Endothelial cell of umbilical vein (primary cell): ENCODE measurements around the gene TM4SF4. TPM values are rescaled to one million over a fixed set of nuclear protein-coding genes. Genes with fewer than 3 reads are reported as not detected.

Source experiments
- BruUV-seq: library from RNA; stranded (reverse); fragments of 400-500 nt; replicated peaks from 2 replicates; lab custom pipeline; 2021; lab: Mats Ljungman, UMichigan
- CTCF ChIA-PET: fragments of 300-600, 350-600 bp; sonication (Branson Sonifier 250); formaldehyde crosslinking; loops from one replicate; lab custom pipeline; 2021; ENCODE audit warnings: antibody characterized with exemption, inconsistent platforms; lab: Charles Lee
- POLR2A ChIA-PET: fragments of 300-600, 350-600 bp; sonication (Branson Sonifier 250); formaldehyde crosslinking; loops from one replicate; lab custom pipeline; 2021; ENCODE audit warnings: antibody characterized with exemption, inconsistent platforms; lab: Charles Lee
- DNase-seq: peaks from one replicate; pipeline ENCODE4 v3.0.0-alpha.2; 2011; ENCODE audit warnings: low read depth, low spot score
- FAIRE-seq: peaks from 2 replicates; lab custom pipeline; 2011; peaks lifted over from hg19 to GRCh38; lab: Jason Lieb, UNC
- H2AFZ ChIP-seq: 2 replicates; pipeline ENCODE4 v1.6.0; 2012; ENCODE audit warnings: low read depth, low read length, control low read depth, inconsistent platforms
- H3K27ac ChIP-seq: 2 replicates; pipeline ENCODE4 v1.5.1; 2011; ENCODE audit warnings: low read depth, mild to moderate bottlenecking, control low read depth, low read length, moderate library complexity; ENCODE audit not compliant: insufficient read depth
- H3K27me3 ChIP-seq, 2 experiments: 2 replicates each; pipeline versions ENCODE4 v1.6.0 to v1.6.1; 2011; ENCODE audit warnings: low read length in 2 of 2, mixed read lengths in 1 of 2; ENCODE audit not compliant: control insufficient read depth in 2 of 2, insufficient read depth in 2 of 2
- H3K36me3 ChIP-seq, 2 experiments: 2 replicates in 1 of 2; 3 replicates in 1 of 2; pipeline ENCODE4 v1.5.1; 2011; ENCODE audit warnings: low read length in 2 of 2, mild to moderate bottlenecking in 1 of 2, moderate library complexity in 1 of 2; ENCODE audit not compliant: control insufficient read depth in 2 of 2, insufficient read depth in 2 of 2; ENCODE audit errors: extremely low read depth in 1 of 2
- H3K4me1 ChIP-seq: 3 replicates; pipeline ENCODE4 v1.5.1; 2011; ENCODE audit warnings: mild to moderate bottlenecking, low read length; ENCODE audit not compliant: control insufficient read depth, insufficient read depth; ENCODE audit errors: extremely low read depth
- H3K4me2 ChIP-seq: 2 replicates; pipeline ENCODE4 v1.6.1; 2011; ENCODE audit warnings: low read length, control low read depth, mixed read lengths; ENCODE audit not compliant: insufficient read depth
- H3K4me3 ChIP-seq, 3 experiments: fragments of 200-600 bp in 1 of 3; sonication (generic), shearing (Covaris generic) in 1 of 3; replicated peaks in 1 of 3; 2 replicates each; pipeline ENCODE4 v1.5.1; 2011 to 2016; ENCODE audit warnings: control low read depth in 3 of 3, low read length in 3 of 3, mild to moderate bottlenecking in 2 of 3, inconsistent platforms in 1 of 3, low read depth in 1 of 3, moderate library complexity in 1 of 3; ENCODE audit not compliant: insufficient read depth in 1 of 3
- H3K79me2 ChIP-seq: 2 replicates; pipeline ENCODE4 v1.6.0; 2012; ENCODE audit warnings: low read length, inconsistent platforms; ENCODE audit not compliant: control insufficient read depth, insufficient read depth
- H3K9ac ChIP-seq: replicated peaks from 2 replicates; pipeline ENCODE3; 2011; ENCODE audit warnings: low read length, control low read depth; ENCODE audit not compliant: insufficient read depth; ENCODE audit errors: extremely low read depth
- H3K9me1 ChIP-seq: replicated peaks from 3 replicates; pipeline ENCODE4 v1.6.0; 2011; ENCODE audit warnings: mild to moderate bottlenecking, low read length; ENCODE audit not compliant: control insufficient read depth, insufficient read depth; ENCODE audit errors: extremely low read depth
- H3K9me3 ChIP-seq: replicated peaks from 2 replicates; pipeline ENCODE4 v1.5.1; 2012; ENCODE audit warnings: low read length, inconsistent platforms; ENCODE audit not compliant: control insufficient read depth, insufficient read depth
- H4K20me1 ChIP-seq: replicated peaks from 2 replicates; pipeline ENCODE3; 2011; ENCODE audit warnings: mild to moderate bottlenecking, low read length; ENCODE audit not compliant: control insufficient read depth, insufficient read depth; ENCODE audit errors: extremely low read depth
- CTCF ChIP-seq, 2 donors: IDR thresholded peaks; 1 replicate in 1 of 2; 2 replicates in 1 of 2; pipeline ENCODE4 v1.5.1; 2011; ENCODE audit warnings: low read length in 2 of 2, mild to moderate bottlenecking in 2 of 2, moderate library complexity in 2 of 2, control low read depth in 1 of 2, inconsistent platforms in 1 of 2, low read depth in 1 of 2; ENCODE audit not compliant: insufficient read depth in 1 of 2; ENCODE audit errors: extremely low read depth in 1 of 2
- EZH2 ChIP-seq: IDR thresholded peaks from 2 replicates; pipeline ENCODE4 v1.6.1; 2012; ENCODE audit warnings: borderline replicate concordance, low read depth, mild to moderate bottlenecking, moderate library complexity, low read length, inconsistent platforms; ENCODE audit not compliant: severe bottlenecking
- dilution Hi-C: fragments of 300-500 bp; cut with MboI; formaldehyde crosslinking; loops from one replicate; pipeline ENCODE4 v1.15.0; 2019; ENCODE audit warnings: low sequenced_read_pairs; ENCODE audit not compliant: extremely low pct_ligation_motif_present
- intact Hi-C: fragments of 100-400 bp; cut with micrococcal nuclease; formaldehyde crosslinking; loops from one replicate; pipeline ENCODE4 v1.10.0; 2022
- polyA plus RNA-seq, 4 experiments: library from polyadenylated mRNA; depleted of rRNA in 3 of 4; stranded (reverse) in 3 of 4; unstranded in 1 of 4; fragments of >200 nt; gene quantifications; 2 replicates each; pipeline versions ENCODE4 v1.2.1 to v1.2.3, GENCODE V29; 2011 to 2012; ENCODE audit warnings: missing spikeins in 1 of 4
- total RNA-seq: library from RNA; stranded (reverse); gene quantifications from 2 replicates; pipeline ENCODE4 v1.2.3, GENCODE V29; 2021

TM4SF4 gene
- total and polyA plus RNA-seq, 2 donors (not counting 3 experiments of a cell fraction or from before 2014, with no cell fraction given) = not detected

GRCh38 chr3:149489060-149489690 is 14.7 kb downstream of the TM4SF4 start:
- dilution Hi-C loops = no loop called here
- peak; percentile 80 for DNase-seq
- peak; percentile 52 for FAIRE-seq

More at GRCh38 chr3:149489060-149489690, 14.7 kb downstream of the TM4SF4 start:
- Histone ChIP-seq H2AFZ (no peak overlapping the region), H3K4me3 (no peak overlapping the region), H3K27ac (no peak overlapping the region), H4K20me1 (no peaks in the 10 kb centered on the region), H3K9ac (no peak overlapping the region), H3K36me3 (no peaks in the 10 kb centered on the region), H3K9me3 (no peaks in the 10 kb centered on the region), H3K27me3 (no peaks in the 10 kb centered on the region), H3K4me1 (peaks cover 3% of the 10 kb centered on the region), H3K9me1 (no peaks in the 10 kb centered on the region), H3K4me2 (no peak overlapping the region), H3K79me2 (no peaks in the 10 kb centered on the region)
- no TSS peak for BruUV-seq
- TF ChIP-seq EZH2 (no peak), CTCF (IDR thresholded peaks at IDR 0.05; ENCODE audit: extremely low read depth in 1 of 2, insufficient read depth in 1 of 2, low read depth in 1 of 2, low read length in 2 of 2) (peak; percentile 68 to 74)
- ChIA-PET CTCF (interaction anchor here (0.6 to 4.5 kb wide), 38 partner anchors 8 to 534 kb away, joined by 3 to 31 read pairs (median 6); partner anchors contain the start of genes HPS3, TM4SF1 and TM4SF18), POLR2A (interaction anchor here (1.0 to 1.7 kb wide), 4 partner anchors 111 to 156 kb away, joined by 3 to 5 read pairs (median 4); partner anchors contain the start of gene TM4SF1)
- intact Hi-C loops = loop anchor here (1.0 to 2.0 kb wide), 6 partner anchors 96 to 534 kb away; partner anchors contain the start of gene TM4SF1
